Mesenchymal stem cell (in vitro differentiated cells and primary cell): ENCODE results near the gene LACTB.

ENCODE experiments used
- DNase-seq: peaks from one replicate; pipeline ENCODE4 v3.0.0-alpha.2; 2013
- H2AFZ ChIP-seq: one replicate; pipeline ENCODE4 v1.6.1; 2013; ENCODE audit warnings: low read depth, mild to moderate bottlenecking, control low read depth, inconsistent platforms, low read length, moderate library complexity
- H2AK5ac ChIP-seq: 2 replicates; pipeline ENCODE4 v1.6.1; 2013; ENCODE audit warnings: low read length, moderate library complexity, mild to moderate bottlenecking, inconsistent platforms; ENCODE audit not compliant: severe bottlenecking
- H2BK120ac ChIP-seq: one replicate; pipeline ENCODE4 v1.6.1; 2013; ENCODE audit warnings: low read depth, mild to moderate bottlenecking, inconsistent platforms, low read length, moderate library complexity
- H2BK12ac ChIP-seq, 2 experiments: one replicate each; pipeline ENCODE4 v1.6.1; 2013; ENCODE audit warnings: inconsistent platforms in 2 of 2, low read length in 2 of 2, mild to moderate bottlenecking in 2 of 2, moderate library complexity in 2 of 2, control low read depth in 1 of 2
- H2BK15ac ChIP-seq: one replicate; pipeline ENCODE4 v1.6.1; 2013; ENCODE audit warnings: mild to moderate bottlenecking, low read depth, inconsistent platforms; ENCODE audit not compliant: poor library complexity, severe bottlenecking
- H2BK5ac ChIP-seq: 2 replicates; pipeline ENCODE4 v1.6.1; 2013; ENCODE audit warnings: low read depth, mild to moderate bottlenecking, low read length, control low read depth, inconsistent platforms; ENCODE audit not compliant: poor library complexity, severe bottlenecking
- H3K14ac ChIP-seq, 2 experiments: one replicate each; pipeline ENCODE4 v1.6.1; 2013; ENCODE audit warnings: inconsistent platforms in 2 of 2, low read length in 2 of 2, control low read depth in 1 of 2, mild to moderate bottlenecking in 1 of 2, moderate library complexity in 1 of 2
- H3K18ac ChIP-seq, 2 experiments: one replicate each; pipeline ENCODE4 v1.6.1; 2013; ENCODE audit warnings: inconsistent platforms in 2 of 2, low read length in 2 of 2, control low read depth in 1 of 2, low read depth in 1 of 2, mild to moderate bottlenecking in 1 of 2
- H3K23ac ChIP-seq, 2 experiments: one replicate each; pipeline ENCODE4 v1.6.1; 2013; ENCODE audit warnings: inconsistent platforms in 2 of 2, low read length in 2 of 2, mild to moderate bottlenecking in 2 of 2, moderate library complexity in 2 of 2, control low read depth in 1 of 2
- H3K27ac ChIP-seq: 2 replicates; pipeline ENCODE4 v1.5.1; 2013; ENCODE audit warnings: mild to moderate bottlenecking, moderate library complexity, low read length, control low read depth, inconsistent platforms; ENCODE audit not compliant: poor library complexity, severe bottlenecking
- H3K27me3 ChIP-seq, 2 experiments: 2 replicates each; pipeline versions ENCODE4 v1.6.1 to v1.7.0; 2013; ENCODE audit warnings: low read length in 2 of 2, mild to moderate bottlenecking in 2 of 2, moderate library complexity in 2 of 2, control low read depth in 1 of 2, inconsistent platforms in 1 of 2; ENCODE audit not compliant: control insufficient read depth in 1 of 2, insufficient read depth in 1 of 2
- H3K36me3 ChIP-seq, 2 experiments: 2 replicates each; pipeline versions ENCODE4 v1.6.1 to v1.7.0; 2013; ENCODE audit warnings: low read length in 2 of 2, control low read depth in 1 of 2, inconsistent platforms in 1 of 2, low read depth in 1 of 2, mild to moderate bottlenecking in 1 of 2; ENCODE audit not compliant: insufficient read depth in 2 of 2, control insufficient read depth in 1 of 2
- H3K4ac ChIP-seq, 2 experiments: one replicate each; pipeline ENCODE4 v1.6.1; 2013; ENCODE audit warnings: inconsistent platforms in 2 of 2, low read length in 2 of 2, mild to moderate bottlenecking in 2 of 2, moderate library complexity in 2 of 2, control low read depth in 1 of 2, low read depth in 1 of 2
- H3K4me1 ChIP-seq: 2 replicates; pipeline ENCODE4 v1.6.1; 2013; ENCODE audit warnings: low read depth, low read length, control low read depth; ENCODE audit not compliant: control insufficient read depth, insufficient read depth
- H3K4me2 ChIP-seq: 2 replicates; pipeline ENCODE4 v1.6.1; 2013; ENCODE audit warnings: low read length, mild to moderate bottlenecking, inconsistent platforms; ENCODE audit not compliant: poor library complexity, severe bottlenecking
- H3K4me3 ChIP-seq, 2 experiments: 2 replicates each; pipeline versions ENCODE4 v1.5.1 to v1.7.0; 2013; ENCODE audit warnings: low read length in 2 of 2, mild to moderate bottlenecking in 2 of 2, control low read depth in 1 of 2, low read depth in 1 of 2; ENCODE audit not compliant: insufficient read depth in 1 of 2
- H3K79me1 ChIP-seq: replicated peaks from 2 replicates; pipeline ENCODE4 v1.6.1; 2013; ENCODE audit warnings: mild to moderate bottlenecking, control low read depth, low read length, inconsistent platforms; ENCODE audit not compliant: poor library complexity, severe bottlenecking
- H3K9ac ChIP-seq: 2 replicates; pipeline ENCODE4 v1.7.0; 2013; ENCODE audit warnings: mild to moderate bottlenecking, low read length, moderate library complexity
- H3K9me3 ChIP-seq: 2 replicates; pipeline ENCODE4 v1.7.0; 2013; ENCODE audit warnings: mild to moderate bottlenecking, low read length; ENCODE audit not compliant: control insufficient read depth
- H4K8ac ChIP-seq: one replicate; pipeline ENCODE4 v1.6.1; 2013; ENCODE audit warnings: inconsistent platforms, mild to moderate bottlenecking, low read length, moderate library complexity
- H4K91ac ChIP-seq: one replicate; pipeline ENCODE4 v1.6.1; 2013; ENCODE audit warnings: mild to moderate bottlenecking, low read length, inconsistent platforms
- WGBS: methylation state at CpG from one replicate; pipeline ENCODE4 v1.1.7; 2013; ENCODE audit warnings: mixed read lengths; 5-methylcytosine and 5-hydroxymethylcytosine counted together

LACTB gene

GRCh38 chr15:63086947-63087346, 34.7 kb upstream of the LACTB start:
- H3K14ac ChIP-seq: no peak overlapping the region
- no peaks in the 10 kb centered on the region for H3K36me3 ChIP-seq
- H2AFZ ChIP-seq: no peak overlapping the region
- peak; percentile 40 for DNase-seq
- no peak overlapping the region for H3K23ac ChIP-seq
- peaks cover 12% of the 10 kb centered on the region for H3K4me1 ChIP-seq
- no peak overlapping the region for H3K4me2 ChIP-seq
- H3K4me3 ChIP-seq: no peak overlapping the region
- peak overlapping the region in 1 of 2 experiments; percentile 80 for H3K18ac ChIP-seq
- no peak overlapping the region for H3K9ac ChIP-seq
- H2AK5ac ChIP-seq: no peak overlapping the region
- WGBS: 80% methylated on average over 1 of the region's 5 CpGs
- H2BK12ac ChIP-seq: peak overlapping the region; percentile 32 to 69
- no peak overlapping the region for H2BK120ac ChIP-seq
- H4K8ac ChIP-seq: no peak overlapping the region
- no peaks in the 10 kb centered on the region for H3K27me3 ChIP-seq
- H3K27ac ChIP-seq: no peak overlapping the region
- no peaks in the 10 kb centered on the region for H3K9me3 ChIP-seq
- no peaks in the 10 kb centered on the region for H3K79me1 ChIP-seq
- H2BK15ac ChIP-seq: no peak overlapping the region
- H2BK5ac ChIP-seq: no peak overlapping the region
- H3K4ac ChIP-seq: no peak overlapping the region
- H4K91ac ChIP-seq: peak overlapping the region; percentile 70

- peak overlapping the region in 1 of 2 experiments; percentile 82 for H2BK12ac ChIP-seq
- no peak overlapping the region for H2BK15ac ChIP-seq
- H2AK5ac ChIP-seq: peak overlapping the region; percentile 78
- H3K36me3 ChIP-seq: no peaks in the 10 kb centered on the region
- peak overlapping the region; percentile 71 to 76 for H3K4ac ChIP-seq
- H3K14ac ChIP-seq: no peak overlapping the region
- no peaks in the 10 kb centered on the region for H3K79me1 ChIP-seq
- peak overlapping the region; percentile 53 for H3K27ac ChIP-seq
- peak; percentile 42 for DNase-seq
- peak overlapping the region; percentile 41 to 86 for H3K18ac ChIP-seq
- H4K91ac ChIP-seq: peak overlapping the region; percentile 16
- H3K9me3 ChIP-seq: no peaks in the 10 kb centered on the region
- no peak overlapping the region for H2BK5ac ChIP-seq
- H3K27me3 ChIP-seq: no peaks in the 10 kb centered on the region
- H2AFZ ChIP-seq: peak overlapping the region; percentile 34
- H4K8ac ChIP-seq: peak overlapping the region; percentile 67
- WGBS: 65% methylated on average over 3 of the region's 6 CpGs
- no peak overlapping the region for H3K23ac ChIP-seq
- peaks cover 12% of the 10 kb centered on the region for H3K4me1 ChIP-seq
- H3K9ac ChIP-seq: peak overlapping the region; percentile 63
- H3K4me2 ChIP-seq: no peak overlapping the region
- H2BK120ac ChIP-seq: peak overlapping the region; percentile 87
- no peak overlapping the region for H3K4me3 ChIP-seq
These were observed 33.0 kb upstream of the LACTB start for GRCh38 chr15:63088533-63089245.

- no peak overlapping the region for H3K4me2 ChIP-seq
- H3K18ac ChIP-seq: peak overlapping the region; percentile 41 to 86
- no peak overlapping the region for H2BK5ac ChIP-seq
- H3K36me3 ChIP-seq: no peaks in the 10 kb centered on the region
- H3K27me3 ChIP-seq: no peaks in the 10 kb centered on the region
- H3K4ac ChIP-seq: peak overlapping the region; percentile 76 to 85
- peak overlapping the region; percentile 20 for H2AK5ac ChIP-seq
- DNase-seq: peak; percentile 95
- peak overlapping the region; percentile 63 for H3K9ac ChIP-seq
- H3K14ac ChIP-seq: no peak overlapping the region
- peaks cover 12% of the 10 kb centered on the region for H3K4me1 ChIP-seq
- H2BK15ac ChIP-seq: no peak overlapping the region
- H3K79me1 ChIP-seq: no peaks in the 10 kb centered on the region
- H2AFZ ChIP-seq: peak overlapping the region; percentile 34
- peak overlapping the region; percentile 44 for H4K91ac ChIP-seq
- H3K4me3 ChIP-seq: no peak overlapping the region
- H3K9me3 ChIP-seq: no peaks in the 10 kb centered on the region
- peak overlapping the region; percentile 82 to 91 for H2BK12ac ChIP-seq
- H2BK120ac ChIP-seq: peak overlapping the region; percentile 87
- no peak overlapping the region for H3K23ac ChIP-seq
- H4K8ac ChIP-seq: peak overlapping the region; percentile 67
- WGBS: 20% methylated on average over 5 of the region's 6 CpGs
- peak overlapping the region; percentile 59 for H3K27ac ChIP-seq
These were observed 32.2 kb upstream of the LACTB start for GRCh38 chr15:63089260-63090043.

GRCh38 chr15:63090472-63090871, 31.2 kb upstream of the LACTB start:
- H4K8ac ChIP-seq: no peak overlapping the region
- no peak overlapping the region for H3K9ac ChIP-seq
- H3K4me1 ChIP-seq: peaks cover 12% of the 10 kb centered on the region
- H3K9me3 ChIP-seq: no peaks in the 10 kb centered on the region
- H2BK5ac ChIP-seq: no peak overlapping the region
- H2BK120ac ChIP-seq: no peak overlapping the region
- no peak overlapping the region for H3K27ac ChIP-seq
- no peak overlapping the region for H3K14ac ChIP-seq
- peak overlapping the region in 1 of 2 experiments; percentile 52 for H3K4ac ChIP-seq
- no peak overlapping the region for H3K4me2 ChIP-seq
- H3K4me3 ChIP-seq: no peak overlapping the region
- H2AFZ ChIP-seq: no peak overlapping the region
- peak overlapping the region; percentile 17 for H2BK15ac ChIP-seq
- H4K91ac ChIP-seq: peak overlapping the region; percentile 47
- no peaks in the 10 kb centered on the region for H3K36me3 ChIP-seq
- no peaks in the 10 kb centered on the region for H3K27me3 ChIP-seq
- H2AK5ac ChIP-seq: peak overlapping the region; percentile 89
- H3K23ac ChIP-seq: no peak overlapping the region
- no peak for DNase-seq
- peak overlapping the region; percentile 42 to 44 for H3K18ac ChIP-seq
- H2BK12ac ChIP-seq: peak overlapping the region; percentile 11 to 93
- no peaks in the 10 kb centered on the region for H3K79me1 ChIP-seq
- 90% methylated on average over 8 of the region's 9 CpGs for WGBS
